Activated CD4-positive, alpha-beta T cell treated with anti-CD3 and anti-CD28 coated beads, Interleukin-2, amount 50 U/mL, for 48 hours (primary cell): ENCODE measurements around the gene ADGRD2.
"Not testable (repeated sequence)": the region's sequence is repeated elsewhere in the genome, so short reads cannot be mapped to it uniquely, and the experiment has no call there.

Source experiments
- DNase-seq, 2 experiments: peaks; one replicate each; pipeline ENCODE4 v3.0.0-alpha.2; 2020

The ADGRD2 gene, protein sequence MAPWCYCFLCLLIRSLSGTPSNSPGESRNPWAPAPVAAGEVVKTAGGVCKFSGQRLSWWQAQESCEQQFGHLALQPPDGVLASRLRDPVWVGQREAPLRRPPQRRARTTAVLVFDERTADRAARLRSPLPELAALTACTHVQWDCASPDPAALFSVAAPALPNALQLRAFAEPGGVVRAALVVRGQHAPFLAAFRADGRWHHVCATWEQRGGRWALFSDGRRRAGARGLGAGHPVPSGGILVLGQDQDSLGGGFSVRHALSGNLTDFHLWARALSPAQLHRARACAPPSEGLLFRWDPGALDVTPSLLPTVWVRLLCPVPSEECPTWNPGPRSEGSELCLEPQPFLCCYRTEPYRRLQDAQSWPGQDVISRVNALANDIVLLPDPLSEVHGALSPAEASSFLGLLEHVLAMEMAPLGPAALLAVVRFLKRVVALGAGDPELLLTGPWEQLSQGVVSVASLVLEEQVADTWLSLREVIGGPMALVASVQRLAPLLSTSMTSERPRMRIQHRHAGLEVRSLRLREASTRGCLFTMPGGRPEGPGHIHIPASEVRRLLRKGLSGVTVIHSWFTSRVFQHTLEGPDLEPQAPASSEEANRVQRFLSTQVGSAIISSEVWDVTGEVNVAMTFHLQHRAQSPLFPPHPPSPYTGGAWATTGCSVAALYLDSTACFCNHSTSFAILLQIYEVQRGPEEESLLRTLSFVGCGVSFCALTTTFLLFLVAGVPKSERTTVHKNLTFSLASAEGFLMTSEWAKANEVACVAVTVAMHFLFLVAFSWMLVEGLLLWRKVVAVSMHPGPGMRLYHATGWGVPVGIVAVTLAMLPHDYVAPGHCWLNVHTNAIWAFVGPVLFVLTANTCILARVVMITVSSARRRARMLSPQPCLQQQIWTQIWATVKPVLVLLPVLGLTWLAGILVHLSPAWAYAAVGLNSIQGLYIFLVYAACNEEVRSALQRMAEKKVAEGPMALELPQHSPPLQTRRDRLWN

DNA sequence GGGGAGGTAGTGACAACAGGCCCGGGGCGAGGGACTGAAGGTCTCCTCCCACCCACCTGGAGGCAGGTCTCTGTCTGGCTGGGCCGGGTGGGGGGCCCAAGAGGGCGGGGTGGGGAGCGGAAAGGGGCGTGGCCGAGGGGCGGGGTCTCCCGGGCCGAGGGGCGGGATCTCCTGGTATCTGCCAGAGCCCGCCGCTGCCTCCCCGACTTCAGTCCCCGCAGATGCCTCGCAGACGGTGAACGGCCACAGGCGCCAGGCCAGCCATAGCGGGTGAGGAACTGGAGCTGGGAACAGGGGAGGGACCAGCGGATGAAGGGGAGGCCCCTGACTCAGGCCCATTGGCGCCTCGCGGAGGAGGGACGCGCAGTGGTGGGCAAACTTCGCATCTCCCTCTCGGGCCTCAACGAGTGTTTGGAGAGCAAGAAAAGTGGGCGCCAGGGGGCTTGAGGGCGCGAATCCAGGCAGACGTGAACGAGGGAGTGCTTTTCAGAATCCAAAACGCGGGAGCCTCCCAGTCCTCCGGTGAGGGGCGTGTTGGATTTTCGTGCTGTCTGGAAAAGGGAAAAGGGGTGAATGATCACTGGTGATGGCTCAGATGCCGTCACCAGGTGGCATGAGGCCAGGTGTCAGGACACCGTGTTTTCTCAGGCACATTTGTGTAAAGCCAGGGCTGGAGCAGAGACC is at the start of gene ADGRD2:
ADGRD2 (plus strand) TSS at position 211 of the 684 bp plus-strand sequence. CDS start 1,216 bp downstream, outside the sequence.
- DNase-seq = peak in 1 of 2 experiments; percentile 3

DNA sequence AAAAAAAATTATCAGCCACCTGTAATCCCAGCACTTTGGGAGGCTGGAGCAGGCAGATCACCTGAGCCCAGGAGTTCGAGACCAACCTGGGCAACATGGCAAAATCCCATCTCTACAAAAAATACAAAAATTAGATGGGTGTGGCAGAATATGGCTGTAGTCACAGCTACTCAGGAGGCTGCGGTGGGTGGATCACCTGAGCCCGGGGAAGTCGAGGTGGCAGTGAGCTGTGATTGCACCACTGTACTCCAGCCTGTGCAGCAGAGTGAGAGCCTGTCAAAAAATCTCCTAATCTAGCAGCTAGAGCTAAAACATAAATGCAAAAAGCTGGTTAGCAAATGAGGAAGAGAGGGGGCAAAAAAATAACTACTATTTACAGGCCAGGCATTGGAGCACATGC is 47.0 kb upstream of the ADGRD2 start:
- no peak for DNase-seq

DNA sequence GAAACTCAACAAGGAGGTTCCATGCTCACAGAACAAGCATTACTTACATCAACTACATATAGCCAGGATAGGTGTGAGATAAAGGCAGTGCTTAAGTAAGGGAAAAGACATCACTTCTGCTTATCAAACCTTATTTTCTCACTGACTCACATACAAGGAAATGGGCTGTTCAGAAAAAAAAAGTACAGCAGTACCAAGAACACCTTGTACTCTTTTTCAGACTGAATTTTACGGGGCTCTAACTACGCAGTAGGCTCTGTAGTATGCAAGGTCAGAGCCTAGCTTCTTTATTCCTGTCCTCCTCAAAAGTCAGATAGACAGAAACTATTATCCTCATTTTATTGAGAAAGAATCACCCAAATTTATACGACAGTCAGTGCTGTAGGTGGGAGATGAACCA is 40.8 kb upstream of the ADGRD2 start:
- no peak for DNase-seq

DNA sequence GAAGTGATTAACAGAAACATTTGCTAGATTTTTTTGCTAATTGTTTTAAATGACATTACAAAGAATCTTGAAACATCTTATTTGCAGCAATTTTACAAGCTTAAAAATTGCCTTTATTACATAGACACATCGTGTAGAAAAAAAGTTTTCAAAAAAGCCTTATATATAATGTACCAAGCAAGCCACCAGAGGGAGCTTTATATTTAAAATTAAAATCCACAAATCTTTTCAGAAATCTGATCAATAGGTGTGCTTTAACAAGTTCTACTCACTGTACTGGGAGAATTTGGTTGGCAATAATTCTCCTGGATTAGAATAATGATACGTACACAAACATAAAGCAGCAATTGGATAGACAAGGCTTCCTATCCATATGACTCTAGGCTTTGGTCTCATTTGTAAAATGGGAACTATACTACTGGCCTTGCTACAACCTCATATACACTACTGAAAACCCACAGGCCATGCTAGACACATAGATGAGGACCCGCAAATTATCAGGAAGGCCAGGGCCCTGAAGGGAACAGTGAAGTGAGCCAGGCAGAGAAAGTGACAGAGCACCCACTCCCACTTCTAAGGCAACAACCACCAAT is 39.8 kb upstream of the ADGRD2 start:
- no peak for DNase-seq

DNA sequence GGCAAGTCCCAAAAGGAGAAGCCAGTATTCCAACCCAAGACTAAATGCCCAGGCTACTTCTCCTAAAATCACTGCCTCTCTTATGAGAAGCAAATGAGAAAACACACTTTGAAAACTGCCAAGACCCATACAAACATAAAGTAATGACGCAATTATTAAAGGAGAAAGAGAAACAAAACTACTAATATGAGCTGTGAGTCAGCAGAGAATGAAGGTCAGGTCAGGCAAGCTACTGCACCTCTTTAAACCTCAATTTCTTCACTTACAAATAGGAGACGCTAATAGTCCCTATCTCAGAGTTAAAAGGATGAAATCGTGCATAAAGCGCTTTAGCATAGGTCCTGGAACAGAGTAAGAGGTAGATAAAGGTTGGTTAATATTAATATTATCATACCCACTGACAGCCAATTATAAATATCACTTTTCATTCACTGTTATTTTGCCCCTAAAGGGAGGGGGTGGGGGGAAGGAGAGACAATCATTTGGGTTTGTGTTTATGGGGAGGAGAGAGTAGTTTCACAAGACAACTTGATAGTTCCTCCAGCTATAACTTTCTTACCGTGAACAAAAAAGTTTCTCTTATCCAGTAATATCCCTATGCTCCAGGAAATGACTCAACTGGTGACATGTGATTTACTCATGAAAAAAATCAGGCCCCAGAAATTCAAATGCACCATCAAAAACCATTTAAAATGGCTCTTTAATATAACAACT is 38.6 kb upstream of the ADGRD2 start:
- no peak for DNase-seq

DNA sequence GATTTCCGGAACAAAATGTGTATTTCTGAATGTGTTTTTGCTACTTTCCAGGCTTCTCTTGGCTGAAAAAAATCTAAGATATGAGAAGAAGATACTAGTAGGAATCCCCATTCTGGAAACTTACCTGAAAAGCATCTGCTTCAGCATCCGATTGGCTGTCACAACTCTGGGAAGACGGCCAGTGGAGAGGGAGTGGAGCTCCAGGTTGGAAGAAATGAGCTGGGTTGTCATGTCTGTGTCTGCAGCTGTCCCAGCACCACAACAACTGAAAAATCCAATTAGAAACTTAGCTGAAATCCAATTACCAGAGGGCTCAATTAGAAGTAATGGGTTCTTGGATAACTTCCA is 38.0 kb upstream of the ADGRD2 start:
- DNase-seq = no peak

DNA sequence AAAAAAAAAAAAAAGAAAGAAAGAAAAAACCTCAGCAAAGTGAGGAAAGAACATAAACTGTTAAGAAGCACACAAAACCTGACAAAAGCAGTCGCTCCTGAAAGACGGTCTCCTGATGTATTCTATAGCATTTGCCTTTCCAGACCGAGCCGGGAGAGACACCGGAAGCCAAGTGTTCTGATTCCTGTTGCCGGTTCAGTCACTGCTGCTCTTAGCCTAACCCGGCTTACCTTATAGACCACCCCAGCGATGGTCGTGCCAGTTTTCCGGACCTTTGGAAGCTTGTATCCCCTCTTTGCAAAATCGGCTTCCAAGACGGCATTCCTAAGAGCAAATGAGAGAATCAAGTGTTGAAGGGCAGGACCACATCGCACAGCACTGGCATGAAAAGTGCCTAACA is 35.6 kb upstream of the ADGRD2 start:
- no peak for DNase-seq

DNA sequence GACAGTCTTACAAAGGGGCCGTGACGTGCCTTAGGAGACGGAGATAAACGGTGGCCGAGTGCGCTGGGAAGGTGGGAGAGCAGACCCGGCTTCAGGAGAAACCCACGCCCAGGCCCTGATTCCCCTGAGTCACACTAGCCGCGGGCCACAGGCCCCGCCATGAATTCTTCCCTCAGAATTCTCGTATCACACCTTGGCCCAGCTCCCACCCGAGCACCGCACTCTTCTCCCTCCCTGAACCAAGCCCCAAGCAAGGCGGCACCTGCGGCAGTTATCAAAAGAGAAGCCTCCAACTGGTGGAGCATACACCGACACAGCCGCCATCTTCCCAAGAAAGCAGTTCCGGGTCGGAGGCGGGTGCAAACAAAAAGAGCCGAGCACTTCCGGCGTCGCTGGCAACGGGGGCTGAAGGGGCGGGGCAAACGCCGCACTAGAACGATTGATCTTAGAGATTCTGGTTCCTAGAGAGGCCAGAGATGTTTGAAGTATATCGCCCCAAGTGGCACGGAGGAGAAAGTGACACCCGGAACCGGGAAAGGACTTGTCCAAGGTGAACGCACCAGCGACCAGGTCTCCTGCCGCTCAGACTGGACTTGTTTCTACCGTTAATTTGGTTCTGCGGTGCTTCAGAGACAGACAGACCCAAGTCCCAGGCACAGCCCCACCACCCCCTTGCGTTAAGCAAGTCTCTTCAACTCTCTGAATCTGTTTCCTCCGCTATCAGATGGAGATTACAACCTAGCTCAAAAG is 35.0 kb upstream of the ADGRD2 start, which contains the start of gene PSMB7:
PSMB7 (minus strand) TSS at position 341 of the 750 bp plus-strand sequence; CDS start at position 324, 17 bp downstream.
- DNase-seq = peak; percentile 99

DNA sequence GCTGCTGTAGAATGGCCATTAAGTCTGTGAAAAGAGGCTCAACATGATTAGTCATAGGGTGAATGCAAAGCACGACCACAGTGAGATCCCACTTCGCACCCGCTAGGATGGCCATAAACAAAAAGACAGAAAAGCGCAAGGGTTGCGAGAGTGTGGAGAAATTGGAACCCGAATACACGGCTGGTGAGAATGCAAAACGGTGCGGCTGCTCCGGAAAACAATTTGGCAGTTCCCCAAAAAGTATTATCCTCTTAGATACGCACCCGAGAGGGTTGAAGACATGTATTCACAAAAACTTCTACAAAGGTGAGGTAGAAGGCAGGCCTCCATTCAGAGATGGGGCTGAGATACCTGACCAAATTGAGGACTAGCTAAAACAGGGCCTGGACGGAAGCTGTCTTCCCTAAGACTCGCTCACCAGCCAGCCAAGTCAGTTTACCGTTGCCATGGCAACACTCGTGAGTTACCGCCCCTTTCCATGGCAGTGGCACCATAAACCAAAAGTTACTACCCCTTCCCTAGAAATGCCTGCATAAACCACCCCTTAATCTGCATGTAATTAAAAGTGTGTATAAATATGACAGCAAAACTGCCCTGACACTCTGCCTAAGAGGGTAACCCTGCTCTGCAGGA is 34.3 kb upstream of the ADGRD2 start:
- DNase-seq = no peak

DNA sequence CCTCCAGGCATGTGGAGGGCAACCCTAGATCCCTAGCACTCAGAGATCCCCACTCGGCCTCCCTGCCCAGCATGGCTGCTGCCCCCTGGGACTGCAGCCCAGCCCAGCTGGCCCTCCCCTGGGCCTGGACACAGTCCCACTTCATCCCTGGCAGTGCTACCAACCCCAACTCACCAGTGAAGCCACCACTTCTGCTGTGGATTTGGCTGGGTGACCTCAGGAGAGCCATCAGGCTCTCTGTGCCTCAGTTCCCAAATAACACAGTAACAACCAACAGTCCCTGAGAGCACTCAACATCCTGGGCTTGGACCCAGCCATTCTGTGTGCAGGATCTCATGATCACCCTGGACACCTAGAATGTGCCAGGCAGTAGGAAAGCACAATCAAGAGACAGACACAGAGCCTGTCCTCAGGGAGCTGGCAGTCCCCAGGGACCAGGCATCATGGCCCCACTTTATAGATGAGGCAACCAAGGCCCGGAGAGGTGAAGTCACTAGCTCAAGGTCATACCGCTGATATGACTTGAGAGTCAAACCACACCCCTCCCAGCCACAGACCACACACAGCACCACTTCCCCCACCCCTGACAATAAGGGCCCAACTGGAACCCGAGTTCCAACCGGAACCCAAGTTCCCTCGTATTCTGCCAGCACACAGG is 30.3 kb upstream of the ADGRD2 start:
- no peak for DNase-seq

DNA sequence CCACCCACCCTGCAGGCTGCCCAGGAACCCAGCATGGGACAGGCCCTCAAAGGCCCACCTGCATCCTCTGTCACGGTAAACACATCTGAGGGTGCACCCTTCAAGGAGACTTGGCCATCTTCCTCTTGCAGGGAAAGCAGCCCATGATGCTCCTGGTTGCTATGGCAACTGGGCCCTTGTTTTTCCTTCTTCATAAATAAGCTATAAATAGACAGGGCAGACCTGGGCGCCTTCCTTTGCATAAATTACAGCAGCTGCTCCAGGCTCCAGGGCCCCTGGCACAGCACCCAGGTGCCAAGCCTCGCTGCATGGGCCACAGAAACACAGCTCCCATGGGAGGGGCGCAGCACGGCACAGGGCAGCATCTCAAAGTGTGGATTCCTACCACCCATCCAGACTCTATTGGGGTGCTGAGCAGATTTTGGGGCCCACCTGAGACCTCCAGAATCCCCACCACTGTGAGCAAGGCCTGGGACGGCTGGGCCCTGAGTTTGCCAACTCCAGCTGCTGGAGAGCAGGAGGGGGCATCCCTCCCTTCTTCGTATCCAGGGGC is 29.2 kb upstream of the ADGRD2 start:
- DNase-seq = no peak

DNA sequence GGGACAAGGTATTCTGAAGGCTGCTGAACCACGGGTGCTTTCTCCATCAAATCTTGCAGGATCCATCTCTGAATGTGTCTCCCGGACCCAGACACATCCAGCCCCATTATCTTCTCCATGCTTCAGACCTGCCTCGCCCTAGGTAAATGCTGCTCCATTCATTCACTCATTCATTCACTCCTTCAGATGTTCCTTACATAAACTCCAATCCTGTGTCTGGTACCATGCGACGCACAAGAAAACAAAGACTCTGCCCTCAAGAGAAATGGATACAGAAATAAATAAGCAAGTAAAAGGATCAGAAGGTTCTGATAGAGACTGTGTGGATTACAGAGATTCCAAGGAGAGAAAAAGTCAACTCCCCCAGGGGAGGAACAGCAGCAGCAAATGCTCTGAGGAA is 27.1 kb upstream of the ADGRD2 start:
- no peak for DNase-seq

DNA sequence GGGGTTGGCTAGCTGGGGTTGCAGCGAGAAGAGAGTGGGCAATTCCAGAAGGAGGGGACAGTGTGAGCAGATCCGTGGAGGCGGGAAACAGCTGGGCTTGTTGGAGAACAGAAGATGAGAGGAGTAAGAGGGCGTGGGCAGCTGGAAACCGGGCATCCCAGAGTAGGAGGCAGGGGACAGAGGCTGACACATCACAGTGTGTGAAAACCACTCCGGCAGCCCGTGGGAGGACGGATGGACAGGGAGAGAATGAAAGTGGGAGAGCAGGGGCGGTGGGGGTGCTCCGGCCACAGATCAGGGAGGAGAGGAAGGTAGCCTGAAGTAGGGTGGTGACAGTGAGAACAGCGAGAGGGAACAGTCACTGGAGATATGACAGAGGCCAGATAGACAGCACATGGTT is 26.7 kb upstream of the ADGRD2 start:
- no peak for DNase-seq

DNA sequence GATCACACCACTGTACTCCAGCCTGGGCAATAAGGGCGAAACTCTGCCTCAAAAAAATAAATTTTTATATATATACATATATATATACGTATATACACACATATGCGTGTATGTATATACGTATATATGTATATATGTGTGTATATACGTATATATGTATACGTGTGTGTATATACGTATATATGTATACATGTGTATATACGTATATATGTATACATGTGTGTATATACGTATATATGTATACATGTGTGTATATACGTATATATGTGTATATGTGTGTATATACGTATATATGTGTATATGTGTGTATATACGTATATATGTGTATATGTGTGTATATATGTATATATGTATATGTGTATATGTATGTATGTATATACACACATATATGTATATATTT is 24.5 kb upstream of the ADGRD2 start:
- DNase-seq = not testable (repeated sequence)

DNA sequence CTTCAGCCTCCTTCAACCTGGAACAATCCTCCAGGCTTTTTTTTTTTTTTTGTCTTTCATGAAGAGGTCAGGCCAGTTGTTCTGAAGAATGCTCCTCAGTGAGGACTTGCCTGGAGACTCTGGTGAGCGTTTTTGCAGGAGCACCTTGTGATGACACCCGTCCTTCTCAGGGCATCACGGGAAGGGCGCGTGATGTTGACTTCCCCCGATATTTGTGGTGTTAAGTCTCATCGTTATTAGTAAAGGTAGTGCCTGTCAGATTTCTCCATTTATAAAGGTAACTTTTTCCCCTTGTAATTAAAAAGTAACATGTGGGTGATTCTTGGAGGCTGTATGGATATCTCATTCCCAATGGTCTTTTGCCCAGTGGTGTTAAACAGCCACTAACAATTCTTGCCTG is 23.9 kb upstream of the ADGRD2 start:
- DNase-seq = no peak

DNA sequence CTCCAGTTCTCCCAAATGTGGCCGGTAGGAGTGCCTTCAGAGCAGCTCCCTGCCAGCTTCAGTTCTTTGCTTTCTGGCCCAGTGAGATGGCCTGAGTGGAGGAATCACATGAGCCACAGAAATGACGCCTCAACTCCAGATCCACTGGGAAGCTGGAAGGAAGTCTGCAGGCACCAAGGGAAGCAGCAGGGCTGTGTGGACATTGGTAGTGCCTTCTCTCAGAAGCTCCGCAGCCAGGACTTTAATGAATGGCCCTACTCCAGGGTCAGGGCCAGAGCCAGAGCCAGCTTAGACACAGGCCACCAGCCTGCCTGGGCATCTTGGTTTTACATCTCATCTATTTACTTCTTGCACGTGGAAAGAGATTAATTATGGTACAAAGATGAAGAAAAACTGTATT is 23.0 kb upstream of the ADGRD2 start:
- DNase-seq = no peak

DNA sequence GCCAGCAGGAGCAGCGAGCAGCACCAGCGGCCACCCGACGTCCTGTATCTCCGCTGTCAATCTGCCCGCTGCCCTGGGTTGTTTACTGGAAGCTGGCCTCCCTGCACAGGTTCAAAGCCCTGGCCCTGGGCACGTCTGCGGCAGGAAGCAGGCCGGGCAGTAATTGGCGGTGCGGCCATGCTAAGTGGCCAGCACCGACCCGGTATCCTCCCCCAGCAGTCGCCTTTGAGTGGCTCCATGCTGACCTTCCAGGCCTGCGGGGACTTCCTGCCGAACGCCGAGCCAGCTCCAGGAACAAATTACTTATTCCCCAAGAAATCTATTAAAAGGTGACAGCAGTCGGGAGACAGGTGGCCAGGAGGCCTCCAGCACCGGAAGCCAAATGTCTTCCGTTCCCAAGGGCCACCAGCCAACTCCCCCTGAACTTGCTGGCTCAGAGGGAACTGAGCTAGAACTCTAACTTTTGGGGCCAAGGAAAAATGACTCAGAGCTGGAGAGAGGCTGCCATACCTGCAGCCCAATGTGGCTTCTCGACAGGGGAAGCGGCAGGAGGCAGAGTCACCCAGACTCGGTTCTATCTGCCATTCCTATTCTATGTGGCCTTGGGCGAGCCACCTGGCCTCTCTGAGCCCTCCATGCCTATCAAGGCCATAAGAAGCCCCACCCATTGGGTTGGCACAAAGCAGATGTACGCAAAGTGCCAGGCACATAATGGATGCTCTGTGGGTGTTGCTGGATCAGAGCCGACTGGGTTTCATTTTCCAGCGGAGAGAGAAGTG is 21.3 kb upstream of the ADGRD2 start:
- no peak for DNase-seq

DNA sequence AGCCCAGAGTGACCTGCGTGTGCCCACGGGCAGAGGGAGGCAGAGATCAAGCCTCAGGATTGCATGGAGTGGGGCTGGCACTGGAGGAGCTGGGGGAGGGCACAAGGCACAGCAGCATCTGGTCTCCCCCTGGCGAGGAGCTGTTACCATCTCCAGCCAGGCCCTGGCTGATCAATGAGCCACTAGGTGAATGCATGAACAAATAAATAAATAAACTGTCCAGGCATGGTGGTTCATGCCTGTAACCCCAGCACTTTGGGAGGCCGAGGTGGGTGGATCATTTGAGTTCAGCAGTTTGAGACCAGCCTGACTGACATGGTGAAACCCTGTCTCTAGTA is 20.8 kb upstream of the ADGRD2 start:
- DNase-seq = no peak

DNA sequence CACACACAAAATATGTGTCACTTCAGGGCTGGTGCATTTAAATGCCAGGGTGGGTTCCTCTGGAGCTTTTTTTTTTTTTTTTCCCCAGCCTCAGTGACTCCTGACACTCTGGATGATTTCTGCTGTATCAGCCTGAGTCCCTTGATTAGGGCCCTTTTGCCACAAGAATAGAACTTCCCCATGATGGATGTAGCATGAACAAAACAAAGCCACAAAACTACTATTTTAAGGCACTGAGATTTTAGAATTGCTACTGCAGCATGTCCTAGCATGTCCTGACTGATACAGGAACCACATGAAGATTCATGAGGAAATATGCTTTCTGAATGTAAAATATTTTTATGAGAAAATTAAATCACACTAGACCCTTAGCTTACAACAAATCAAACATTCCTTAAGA is 13.9 kb upstream of the ADGRD2 start:
- no peak for DNase-seq
